Measurements from ENCODE around the gene NFASC.
A peak's percentile ranks its signal among the peaks of the same experiment; 100 is the strongest.

Gene NFASC

DNA sequence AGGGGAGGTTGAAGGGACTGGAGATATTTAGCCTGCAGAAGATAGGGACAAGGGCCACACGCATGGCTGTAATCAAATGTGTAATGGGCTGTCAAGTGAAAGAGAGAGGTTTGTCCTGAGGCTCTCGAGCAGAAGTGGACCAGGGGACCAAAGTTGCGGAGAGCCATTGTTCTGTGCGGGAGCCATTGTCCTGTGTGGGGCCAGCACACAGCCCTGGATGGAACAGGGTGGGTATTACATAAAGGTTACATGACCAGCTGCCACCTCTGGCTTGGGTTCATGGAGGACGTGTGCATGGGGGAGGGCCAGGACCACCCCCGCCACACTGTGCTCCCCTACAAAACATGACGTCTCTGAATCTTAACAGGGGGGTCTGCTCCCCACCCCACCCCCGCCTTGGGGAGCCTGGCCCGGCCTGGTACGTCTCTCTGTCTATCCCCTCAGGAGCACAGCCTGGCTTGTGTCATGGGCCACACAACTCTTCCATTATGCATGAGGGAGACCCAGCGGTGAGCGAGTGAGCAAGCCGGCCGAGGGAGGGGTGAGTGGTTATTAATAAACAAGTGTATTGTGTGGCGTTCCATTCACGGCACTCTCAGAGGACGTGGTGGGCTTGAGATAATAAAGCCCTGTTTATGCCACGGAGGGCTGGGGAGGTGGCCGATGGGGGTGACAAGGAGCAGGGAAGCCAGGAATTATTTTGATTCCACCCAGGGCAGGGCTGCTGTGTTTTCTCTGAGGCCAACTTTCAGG, at the start of gene NFASC:
TSS of gene NFASC (plus strand) at position 703 of the 753 bp plus-strand sequence. CDS start 73,454 bp downstream, outside the sequence.
- no peak for DNase-seq

DNA sequence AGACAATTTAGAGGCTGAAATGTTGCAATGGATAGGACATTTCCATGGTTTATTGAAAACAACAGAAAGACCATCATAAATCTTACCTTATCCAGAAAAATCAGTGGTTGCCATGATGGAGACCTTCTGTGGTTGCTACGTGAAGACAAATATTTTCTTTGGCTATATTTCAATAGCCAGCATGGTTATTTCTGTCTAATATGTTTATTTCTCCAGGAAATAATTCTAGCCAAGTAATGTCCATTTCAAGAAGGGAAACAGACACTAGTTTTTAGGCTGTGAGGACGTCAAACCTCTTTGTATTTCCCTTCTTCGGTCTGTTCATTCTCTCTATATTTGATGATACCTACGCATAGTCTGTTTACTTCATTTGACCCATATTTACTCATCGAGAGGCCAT, 49.2 kb upstream of the NFASC start:
- DNase-seq = no peak

DNA sequence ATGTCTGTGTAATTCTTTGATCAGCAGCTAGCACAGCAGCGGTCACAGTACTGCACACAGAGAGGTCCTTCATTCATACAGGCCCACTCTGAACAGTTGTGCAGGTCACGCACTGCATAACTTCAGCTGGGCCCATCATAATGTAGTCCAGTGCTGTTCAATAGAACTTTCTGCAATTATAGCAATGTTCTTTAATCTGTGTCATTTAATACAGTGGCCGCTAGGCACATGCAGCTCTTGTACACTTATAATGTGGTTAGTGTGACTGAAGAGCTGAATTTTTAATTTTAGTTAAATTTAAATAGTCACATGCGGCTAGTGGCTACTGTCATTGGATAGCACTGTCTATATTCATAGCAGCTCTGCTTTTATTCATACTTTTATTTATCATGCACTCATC, 48.7 kb upstream of the NFASC start:
- no peak for DNase-seq

DNA sequence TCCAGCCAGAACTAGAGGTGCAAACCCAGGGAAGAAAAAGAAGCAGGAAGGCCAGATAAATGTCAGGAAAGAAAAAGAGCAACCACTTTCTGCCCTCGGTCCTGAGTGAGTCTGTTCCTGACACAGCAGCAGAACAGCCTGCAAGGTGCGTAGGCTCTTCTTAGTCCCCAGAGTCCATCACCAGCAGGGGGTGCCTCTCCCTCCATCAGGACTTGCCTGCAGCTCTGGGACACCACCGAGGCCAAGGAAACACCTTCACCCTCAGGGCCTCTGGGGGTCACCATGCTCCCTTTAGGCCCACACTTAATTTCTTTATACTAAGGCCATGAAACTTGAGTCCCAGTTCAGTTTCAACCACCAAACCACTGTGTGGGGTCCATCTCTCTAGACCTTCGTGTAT, 43.7 kb upstream of the NFASC start:
- no peak for DNase-seq

DNA sequence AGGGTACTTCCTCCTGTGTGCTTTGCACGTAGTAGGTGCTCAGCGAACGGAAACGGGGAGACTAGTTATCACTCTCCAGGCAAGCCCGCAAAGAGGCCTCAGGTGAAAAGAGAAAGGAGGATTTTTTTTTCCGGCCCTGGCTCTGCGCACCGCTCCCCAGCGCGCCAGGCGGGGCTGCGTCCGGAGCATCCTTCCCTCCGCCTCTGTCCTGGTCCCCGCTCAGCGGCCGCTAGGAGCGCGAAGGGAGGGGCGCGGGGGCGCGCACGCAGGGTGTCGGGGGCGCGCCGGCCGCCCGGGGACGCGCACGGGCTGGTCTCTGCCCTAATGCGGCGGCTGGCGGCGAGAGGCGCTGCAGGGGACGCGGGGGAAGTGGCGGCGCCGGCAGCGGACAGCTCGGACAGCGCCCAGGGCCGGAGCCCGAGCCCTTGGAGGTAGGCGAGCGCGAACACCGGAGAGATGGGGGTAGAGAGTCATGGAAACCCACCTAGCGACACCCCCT, 42.3 kb upstream of the NFASC start:
- peak; percentile 60 for DNase-seq

DNA sequence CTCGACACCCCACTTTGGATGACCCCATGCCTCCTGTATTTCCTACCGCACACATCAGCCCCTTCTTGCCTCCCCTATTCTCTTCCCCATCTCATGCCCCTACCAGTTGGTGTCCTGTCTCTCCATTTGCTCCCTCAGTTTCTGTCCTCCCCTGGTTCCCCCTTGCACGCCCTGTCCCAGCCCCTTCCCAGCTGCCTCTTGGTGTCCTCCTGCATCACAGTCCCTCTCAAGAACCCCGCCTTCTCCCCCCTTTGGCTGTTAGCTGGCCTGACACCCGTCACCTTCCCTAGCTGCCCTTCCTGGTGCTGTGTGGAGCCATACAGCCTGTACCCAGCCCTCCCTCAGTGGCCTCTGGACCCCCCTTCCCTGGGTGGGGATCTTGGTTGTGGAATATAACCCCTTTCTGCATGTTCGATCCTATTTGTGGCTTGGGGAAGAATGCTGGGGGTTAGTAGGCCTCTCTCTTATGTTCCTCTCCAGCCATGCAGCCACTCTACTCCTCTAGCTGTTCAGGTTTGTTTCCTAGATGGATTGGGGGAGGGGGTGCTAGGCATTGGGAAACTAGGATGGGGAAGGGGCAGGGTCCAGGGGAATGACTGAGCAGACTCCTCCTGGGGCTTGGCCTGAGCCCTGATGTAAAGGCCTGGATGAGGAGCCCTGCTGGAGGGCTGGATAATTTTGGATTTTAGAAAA, 41.4 kb upstream of the NFASC start:
- no peak for DNase-seq

DNA sequence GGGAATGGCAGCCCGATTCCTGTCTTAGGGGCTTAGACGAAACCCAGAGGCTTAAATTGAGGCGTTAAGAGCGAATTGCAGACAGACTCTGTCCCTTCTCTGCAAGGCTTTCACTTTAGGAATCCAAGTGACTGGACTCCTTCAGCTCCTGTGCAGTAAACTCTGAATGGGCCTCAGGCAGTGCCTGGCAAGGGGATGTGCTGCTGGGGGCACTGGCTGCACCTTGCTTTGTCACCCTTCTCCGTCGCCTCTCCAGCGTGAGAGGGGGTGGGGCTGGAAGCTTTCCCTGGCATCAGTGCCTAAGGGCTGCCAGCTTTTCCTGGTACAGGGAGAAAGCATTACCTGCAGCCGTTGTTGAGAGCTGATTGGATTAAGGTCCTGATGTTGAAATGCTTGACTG, 39.9 kb upstream of the NFASC start:
- peak; percentile 70 for DNase-seq

DNA sequence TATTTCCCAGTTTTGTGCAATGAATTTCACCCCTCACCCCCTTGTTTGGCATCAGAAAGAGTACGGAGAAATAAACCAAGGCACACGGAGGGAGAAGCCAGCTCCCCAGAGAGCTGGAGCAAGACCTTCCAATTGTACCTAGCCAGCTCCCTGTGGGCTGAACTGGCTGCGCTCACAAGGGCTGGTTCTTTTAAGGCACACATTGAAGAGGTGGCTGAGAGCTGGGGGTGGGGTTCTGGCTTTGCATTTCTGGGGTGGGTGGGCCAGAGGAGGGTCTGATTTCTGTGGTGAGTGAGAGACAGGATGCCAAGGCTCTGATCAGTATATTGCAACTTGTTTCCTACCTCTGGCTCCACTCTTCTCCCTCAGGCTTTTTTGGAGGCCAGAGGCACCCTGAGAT, 39.5 kb upstream of the NFASC start:
- DNase-seq = no peak

DNA sequence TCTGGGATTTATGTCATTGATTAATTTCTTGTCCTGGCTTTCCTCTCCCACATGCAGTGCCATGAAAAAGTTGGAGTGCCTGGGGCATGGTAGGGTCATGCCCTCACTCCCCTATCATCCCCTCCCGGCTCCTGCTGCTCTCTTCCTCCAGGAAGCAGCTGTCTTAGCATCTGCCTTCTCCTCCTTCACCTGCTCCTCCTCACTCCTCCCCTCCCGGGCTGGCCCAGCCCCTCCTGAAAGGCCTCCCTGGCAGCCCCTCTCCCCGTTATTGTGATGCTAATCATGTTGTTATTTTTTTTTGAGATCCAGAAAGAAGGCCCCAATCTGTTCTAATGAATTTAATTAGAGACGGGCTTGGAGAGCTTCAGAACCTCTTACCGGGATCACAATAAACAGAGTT, 36.3 kb upstream of the NFASC start:
- no peak for DNase-seq

DNA sequence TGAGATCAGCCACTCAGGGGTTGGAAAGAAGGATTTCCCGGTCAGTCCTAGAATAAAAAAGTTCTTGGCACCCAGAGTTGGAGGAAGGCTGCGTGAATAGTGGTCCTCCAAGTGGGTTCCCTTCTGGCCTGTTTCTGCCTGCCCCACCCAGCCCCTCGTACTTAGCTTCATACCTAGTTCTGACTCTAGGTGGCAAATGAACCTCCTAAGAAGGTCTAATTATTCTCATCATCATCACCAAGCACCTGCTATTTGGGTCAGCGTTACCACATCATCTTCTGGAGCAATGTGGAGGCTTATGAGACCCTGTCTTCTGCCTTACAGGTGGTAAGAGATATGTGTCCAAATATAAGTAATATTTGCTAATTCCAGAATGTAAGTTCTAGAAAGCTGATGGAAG, 35.9 kb upstream of the NFASC start:
- DNase-seq = no peak

DNA sequence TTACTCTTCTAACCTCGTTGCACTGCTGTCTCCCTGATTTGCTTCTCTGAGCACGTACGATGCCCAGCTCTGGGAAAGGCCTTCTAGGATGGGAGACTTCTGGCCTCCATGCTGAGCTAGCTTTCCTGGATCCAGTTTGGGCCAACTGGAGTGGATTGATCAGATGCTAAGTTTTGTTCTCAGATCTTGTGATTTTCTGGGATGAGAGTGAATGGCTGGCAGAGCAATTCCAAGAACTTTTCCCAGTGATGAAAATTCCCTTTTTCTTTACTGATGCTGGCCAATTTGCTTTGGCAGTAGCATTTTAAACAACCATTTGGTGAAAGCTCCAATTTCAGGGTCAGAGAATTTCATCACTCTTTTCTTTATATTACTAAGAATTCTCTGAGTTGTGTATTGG, 34.9 kb upstream of the NFASC start:
- DNase-seq = no peak

DNA sequence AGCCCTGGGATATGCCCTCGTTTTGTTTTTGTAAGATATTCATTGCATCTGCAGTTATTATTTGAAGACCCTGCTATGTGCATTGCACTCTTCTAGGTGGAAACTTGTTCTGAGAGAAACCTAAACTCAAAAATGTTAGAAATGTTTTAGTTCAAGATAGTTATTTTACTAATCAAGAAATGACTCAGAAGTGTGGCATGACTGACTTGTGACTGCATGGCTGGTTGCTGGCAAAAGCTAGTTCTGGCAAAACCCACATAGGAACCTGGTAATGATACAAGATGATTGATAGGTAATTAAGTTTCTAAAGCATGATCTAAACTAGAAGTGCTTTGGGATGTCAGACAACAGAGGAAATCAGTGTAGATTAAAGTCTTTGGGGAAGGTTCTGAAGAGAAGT, 33.8 kb upstream of the NFASC start:
- DNase-seq = no peak

DNA sequence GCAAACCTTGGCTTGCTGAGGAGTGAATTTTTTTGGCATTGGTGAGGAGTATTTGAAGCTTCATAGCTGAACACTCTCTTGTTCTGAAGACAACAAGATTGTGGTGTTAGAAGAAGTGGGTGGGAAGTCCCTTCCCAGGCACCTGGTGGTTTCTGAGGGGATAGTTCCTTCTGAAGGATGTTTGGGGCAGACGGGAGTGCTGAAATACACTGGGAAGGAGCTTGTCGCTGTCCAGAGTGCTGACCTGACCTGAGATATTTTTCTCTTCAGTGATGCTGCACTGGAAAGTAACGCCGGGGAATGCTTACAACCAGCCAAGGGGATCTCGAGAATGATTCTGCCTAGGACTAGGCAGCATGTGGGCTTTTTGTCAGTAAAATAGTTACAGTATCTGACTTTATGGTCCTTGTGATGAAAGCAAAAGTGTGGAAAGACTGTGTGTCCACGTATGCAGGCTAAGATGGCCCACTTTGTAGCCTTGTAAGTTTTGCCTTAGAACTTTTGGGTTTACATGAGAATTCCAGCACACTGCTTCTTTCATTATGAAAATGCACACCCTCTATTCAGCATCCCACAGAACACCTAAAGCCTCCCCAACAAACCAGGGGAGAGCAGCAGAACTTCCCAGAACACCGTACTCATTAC, 33.1 kb upstream of the NFASC start:
- DNase-seq = no peak

DNA sequence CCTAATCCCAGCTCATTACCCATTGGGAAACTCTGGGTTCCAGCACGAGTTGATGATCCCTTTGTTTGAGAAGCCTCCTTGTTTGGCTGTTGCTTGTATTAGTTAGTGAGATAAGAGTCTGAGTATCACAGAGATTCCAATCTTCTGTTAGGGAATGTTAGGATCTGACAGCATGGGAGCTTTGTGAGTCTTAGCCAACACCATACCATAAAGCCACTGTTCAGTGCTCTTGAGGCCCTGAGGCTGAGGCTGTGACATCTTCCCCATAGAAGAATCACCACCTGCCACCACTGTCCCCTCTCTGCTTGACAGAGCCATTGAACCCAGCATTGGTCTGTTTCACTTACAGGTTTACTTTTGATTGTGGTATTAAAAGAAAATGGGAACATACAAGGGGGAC, 29.3 kb upstream of the NFASC start:
- DNase-seq = no peak

DNA sequence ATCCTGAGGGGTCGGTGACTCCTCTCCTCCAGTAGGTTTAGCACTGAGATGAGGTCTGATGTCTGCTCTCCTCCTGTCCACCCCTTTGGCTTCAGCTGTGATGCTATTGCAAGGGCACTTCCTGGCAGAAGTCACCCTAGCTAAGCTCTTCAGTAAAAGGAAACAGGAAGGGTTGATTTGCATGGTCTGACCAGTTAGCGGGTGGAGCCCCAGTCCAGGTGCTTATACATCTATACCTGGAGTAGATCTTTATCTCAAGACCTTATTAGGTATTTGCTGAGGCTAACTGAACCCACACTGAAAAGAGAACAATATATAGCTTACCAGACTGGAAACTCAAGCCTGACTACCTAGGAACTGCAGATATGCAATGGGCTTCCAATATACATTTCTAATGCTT, 28.9 kb upstream of the NFASC start:
- DNase-seq = peak; percentile 46

DNA sequence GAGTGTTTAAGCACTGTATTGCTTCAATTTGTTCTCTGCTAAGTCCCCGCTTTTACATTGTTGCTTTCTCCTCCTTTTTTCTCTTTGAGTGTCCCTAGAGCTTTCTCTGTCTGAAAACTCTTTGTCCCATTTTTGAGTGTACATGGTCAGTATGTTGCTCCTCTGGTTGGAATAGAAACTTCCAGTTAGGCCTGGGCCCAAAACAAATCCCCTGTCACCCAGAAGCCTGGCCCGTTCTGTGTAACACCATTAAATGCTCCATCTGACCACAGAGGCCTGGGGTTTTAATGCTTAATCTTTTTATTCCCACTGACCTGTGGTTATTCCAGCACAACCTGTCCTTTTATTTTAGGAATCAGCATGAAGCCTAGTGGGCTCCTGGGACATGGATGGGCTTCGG, 28.3 kb upstream of the NFASC start:
- no peak for DNase-seq

DNA sequence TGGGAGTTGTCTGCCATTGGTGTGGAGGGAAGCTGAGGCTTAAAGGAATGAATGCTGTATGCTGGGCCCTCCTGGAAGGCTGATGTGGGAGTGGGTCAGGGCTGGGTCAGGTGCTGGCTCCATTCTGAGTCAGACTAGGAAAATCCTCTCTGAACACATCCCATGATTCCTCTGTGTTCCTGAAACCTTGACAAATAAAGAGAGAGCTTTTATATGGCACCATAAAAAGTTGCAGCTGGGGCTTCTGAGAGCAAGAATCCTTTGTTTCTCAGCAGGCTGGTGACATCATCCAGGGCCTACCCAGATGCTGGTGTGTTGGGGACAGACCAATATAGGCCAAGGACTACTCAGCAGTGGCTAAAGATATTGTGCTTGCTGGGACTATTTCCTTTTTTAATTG, 27.8 kb upstream of the NFASC start:
- DNase-seq = peak; percentile 34

DNA sequence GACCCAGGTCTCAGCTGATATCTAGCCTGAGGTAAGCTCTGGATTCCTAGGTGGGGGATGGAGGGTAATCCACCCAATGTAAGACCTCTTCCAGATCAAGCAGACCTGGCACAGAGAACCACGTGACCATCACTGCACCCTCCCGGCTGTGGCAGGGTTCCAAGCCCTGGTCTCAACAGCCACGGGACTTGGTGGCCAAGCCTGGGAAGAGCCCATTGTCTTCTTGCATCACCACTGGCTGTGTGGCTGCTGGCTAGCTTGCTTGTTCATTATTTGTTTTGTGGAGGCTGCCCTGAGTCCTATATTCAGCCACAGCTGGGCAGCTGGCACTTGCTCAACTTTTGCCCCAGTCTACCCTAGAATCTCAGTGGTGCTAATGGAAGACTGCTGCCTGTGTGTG, 24.1 kb upstream of the NFASC start:
- DNase-seq = peak; percentile 96

DNA sequence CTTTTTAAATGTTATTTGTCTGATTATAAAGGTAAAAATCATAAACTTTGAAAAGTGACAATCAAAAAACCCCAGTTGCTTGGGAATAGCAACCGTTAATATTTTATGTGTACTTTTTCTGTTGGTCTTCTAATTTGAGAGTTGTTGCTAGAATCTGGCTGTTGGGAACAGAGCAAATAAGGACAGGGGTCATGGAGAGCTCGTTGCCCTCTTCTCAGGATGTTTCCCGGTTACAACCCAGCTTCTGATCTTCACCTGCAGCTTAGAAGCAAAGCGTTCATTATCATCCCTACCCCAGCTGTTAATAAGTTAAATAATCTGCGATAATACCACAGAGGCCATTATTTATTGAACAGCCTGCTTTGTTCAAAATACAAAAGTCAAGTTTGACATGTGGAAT, 22.1 kb upstream of the NFASC start:
- no peak for DNase-seq

DNA sequence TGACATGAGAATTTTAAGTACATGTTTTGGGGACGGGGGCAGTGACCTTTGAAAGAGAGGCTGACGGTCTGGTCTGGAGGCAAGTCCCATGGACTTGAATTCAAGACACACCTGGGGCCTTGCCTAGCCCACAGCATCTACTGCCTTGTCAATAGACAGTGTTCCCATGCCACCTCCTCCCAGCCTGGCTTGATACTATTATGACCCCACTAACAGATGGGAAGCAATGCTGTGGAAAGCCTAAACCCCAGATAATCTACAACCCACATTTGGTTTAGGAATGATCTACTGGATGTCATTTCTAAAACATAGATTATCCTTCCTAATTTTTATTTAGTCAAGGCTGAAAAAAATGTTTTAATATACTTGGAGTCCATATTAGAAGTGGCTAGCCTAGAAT, 17.8 kb upstream of the NFASC start:
- DNase-seq = no peak

DNA sequence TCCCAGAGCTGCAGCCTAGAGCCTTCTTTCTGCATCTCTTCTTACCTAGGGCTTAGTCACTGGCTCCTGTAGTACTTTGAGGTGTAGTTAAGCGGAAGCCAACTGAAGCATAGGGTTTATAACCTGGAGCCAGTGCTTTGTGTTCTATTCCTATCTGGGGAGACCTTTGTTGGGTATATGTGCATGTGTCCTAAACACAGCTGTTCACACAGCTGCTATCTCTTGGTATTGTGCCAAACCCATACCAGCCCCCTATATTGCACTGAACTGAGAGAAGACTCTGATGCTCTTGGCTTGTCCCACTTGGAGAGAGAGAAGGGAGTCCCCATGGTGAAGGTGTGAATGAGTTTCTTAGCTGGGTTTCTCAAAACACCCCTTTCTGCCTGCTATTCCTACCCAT, 17.2 kb upstream of the NFASC start:
- DNase-seq = no peak

DNA sequence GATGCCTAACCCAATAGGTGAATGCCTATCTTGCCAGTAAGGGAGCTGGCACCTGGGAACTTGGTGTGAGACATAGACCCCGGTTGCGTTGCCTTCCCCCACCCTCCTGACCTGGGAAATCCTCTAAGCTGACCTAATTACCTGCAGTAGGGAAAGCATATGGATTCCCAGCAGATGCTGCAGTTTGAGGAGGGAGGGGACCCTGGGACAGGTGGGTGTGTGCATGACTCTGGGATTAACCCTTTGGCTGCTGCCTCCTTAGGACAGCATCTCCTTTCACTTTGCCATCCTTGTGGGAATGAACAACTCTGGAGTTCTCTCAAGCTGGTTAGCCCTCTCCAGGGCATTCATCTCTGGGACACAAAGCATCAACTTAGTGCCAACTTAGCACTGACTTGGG, 16.4 kb upstream of the NFASC start:
- DNase-seq = no peak

DNA sequence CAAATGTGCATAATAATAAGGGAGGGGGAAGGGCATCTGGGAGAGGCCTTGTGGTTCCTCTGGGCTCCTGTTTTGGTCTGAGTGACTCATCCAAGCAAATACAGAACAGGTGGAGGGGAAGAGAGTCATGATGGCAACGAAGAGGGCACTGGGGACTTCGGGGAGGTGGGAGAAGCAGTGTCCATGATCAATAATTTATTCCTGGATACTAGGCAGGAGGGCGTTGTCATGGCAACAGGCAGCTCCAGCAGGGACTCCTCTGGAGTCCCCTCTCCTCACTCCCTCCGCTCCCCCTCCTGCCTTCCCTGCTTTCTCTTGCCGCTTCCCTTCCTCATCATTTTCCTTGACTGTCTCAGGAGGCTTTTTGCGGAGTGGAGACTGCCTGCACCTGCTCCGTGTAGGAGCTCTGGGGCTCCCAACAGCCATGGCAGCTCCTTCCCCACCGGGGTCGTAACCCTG, 12.3 kb upstream of the NFASC start:
- DNase-seq = peak; percentile 65

DNA sequence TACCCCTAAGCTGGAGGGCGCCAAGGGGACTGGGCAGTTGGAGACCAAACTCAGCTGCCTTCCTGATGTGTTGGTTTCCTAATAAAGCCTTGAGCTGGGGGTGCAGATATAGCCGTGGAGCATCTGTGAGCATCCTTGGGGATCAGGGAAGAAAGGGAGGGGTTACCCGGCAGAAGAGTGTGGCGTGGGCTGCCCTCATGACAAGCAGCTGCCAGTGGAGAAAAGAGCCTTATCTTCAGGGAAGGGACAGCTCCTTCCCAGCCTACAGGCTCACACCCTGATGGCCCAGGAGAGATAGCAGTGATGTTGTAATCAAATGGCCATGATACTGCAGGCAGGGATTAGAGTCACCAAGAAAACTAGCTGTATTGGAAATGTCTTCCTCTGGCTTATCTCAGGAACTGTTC, 10.8 kb upstream of the NFASC start:
- DNase-seq = no peak

All from NCI-H2029 (cell line).